Central memory CD4-positive, alpha-beta T cell (primary cell): ENCODE data around the gene MGME1.
"Not testable (repeated sequence)": the region's sequence is repeated elsewhere in the genome, so short reads cannot be mapped to it uniquely, and the experiment has no call there.

Experiments
- DNase-seq: peaks from one replicate; pipeline ENCODE4 v3.0.0; 2022

Gene MGME1

DNA sequence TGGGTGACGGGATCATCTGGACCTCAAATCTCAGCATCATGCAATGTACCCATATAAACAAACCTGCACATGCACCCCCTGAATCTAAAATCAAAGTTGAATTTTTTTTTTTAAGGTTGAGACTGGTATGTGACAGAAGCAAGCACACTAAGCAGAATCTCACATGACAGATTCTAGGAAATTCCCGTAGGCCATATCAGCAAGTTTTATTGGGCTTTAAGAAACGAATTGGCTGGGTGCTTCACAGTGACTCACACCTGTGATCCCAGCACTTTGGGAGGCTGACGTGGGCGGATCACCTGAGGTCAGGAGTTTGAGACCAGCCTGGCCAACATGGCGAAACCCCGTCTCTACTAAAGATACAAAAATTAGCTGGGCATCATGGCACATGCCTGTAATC lies 58.2 kb downstream of the MGME1 start:
- not testable (repeated sequence) for DNase-seq

DNA sequence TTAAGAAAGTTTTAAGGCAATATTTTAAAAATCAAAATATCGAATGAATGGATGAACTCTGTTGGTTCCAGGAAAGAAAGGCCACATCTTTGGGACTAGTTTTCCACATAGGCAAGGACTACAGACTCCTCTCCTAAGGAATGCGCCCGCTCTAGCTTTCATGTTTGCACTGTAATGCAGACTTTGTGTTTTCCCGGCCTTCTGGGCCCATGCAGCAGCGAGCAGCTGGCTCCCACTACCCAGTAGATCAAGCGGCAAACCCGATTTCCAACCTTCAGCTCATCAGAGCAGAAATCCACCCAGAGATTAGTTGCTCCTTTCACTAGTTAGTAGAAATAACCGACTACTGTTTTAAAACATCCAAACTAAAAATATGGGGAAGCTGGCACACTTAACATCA lies 61.2 kb downstream of the MGME1 start:
- DNase-seq = no peak

DNA sequence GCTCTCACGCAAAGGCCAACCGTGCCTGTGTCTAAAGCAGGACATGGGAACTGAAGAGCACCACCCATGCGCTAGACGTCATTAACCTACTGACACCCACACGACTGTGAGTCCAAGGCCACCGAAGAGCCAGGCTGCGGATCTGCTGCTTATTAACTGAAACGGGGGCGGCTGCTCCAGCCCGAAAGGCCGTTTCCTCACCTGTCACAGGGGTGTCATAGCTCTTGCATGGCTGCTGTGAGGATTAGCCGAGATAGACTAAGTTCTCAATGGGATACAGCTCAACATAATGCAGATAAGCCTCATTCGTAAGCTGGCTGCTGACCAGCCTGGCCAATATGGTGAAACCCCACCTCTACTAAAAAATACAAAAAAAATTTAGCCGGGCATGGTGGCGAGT lies 62.2 kb downstream of the MGME1 start:
- DNase-seq = no peak

DNA sequence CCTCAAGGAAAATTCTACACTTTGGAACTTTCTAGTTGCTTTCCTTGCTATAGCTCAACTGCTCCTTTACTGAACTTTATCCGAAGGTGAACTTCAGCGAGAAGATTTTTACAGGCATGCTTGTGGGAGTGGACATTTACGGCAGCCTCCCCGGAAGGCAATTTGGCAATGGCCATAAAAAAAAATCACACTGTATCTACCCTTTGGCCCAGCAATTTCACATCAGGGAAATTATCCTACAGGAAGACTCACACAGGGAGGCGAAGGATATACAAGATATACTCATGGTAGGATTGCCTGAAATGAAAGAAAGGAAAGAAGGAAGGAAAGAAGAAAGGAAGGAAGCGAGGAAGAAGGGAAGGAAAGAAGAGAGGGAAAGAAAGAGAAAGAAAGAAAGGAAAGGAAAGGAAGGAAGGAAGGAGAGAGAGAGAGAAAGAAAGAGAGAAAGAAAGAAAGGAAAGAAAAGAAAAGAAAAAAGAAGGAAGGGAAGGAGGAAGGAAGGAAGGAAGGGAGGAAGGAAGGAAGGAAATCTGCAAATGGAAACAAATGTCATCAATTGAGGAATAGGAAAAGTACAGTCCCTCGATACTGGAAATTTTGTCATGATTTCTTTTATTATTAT lies 63.2 kb downstream of the MGME1 start:
- no peak for DNase-seq

DNA sequence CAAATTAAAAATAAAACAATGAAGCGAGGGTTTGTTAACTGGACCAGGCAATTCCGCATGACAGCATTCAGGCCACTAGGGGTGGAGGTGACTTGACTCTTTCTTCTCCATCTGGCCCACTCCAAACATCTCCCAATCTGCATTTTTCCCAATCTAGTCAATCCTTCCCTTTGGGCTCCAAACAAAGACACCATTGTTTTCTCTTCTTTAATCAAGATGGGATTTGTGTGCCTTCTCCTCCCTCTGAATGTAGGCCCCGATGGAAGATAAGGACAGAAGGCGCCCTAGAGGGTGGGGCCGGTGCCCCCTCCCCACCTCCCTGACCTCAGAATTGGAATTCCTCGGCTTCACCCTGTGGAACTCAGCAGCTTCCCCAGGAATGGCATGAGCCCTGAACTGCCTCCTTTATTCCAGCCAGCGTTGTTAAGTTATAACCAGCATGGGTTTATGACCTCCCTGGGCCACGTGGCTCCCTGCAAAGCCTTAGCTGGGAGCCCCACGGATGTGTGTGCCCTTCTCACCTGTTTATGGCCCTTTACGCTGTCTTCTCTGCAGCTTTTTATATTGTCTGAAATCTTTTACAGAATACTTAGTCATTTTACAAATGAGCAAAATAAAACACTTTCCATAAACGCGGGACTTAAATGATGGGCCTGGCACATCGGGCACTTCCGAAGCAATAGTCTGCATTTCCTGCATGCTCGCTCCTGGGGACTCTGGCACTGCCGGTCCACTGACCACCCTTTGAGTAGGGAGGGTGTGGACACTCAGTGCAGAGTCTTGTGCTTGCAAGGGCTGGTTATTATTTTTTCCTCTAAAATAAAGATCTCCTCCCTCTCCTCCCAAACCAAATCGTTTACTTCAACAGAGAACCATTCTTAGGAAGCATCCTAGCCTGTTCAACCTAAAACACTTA lies 64.4 kb downstream of the MGME1 start:
- DNase-seq = no peak

DNA sequence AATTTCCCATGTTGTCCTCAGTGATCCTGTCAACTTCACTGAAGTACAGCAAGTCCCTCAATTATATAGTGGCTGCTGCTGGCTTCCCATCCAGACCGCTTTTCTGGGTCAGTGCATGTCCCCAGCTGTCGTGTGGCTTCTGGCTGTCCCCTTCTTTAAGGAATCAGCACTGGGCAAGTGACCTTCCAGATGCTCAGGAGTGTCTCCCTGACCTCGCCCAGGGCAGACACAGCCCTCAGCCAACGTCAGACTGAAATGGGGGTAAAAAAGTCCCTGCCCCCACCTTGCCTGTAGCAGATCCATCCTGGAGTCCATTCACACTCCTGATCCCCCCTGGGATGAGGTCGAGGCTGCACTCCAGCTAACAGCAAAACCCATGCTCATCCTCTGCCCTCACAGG lies 65.2 kb downstream of the MGME1 start:
- DNase-seq = no peak

DNA sequence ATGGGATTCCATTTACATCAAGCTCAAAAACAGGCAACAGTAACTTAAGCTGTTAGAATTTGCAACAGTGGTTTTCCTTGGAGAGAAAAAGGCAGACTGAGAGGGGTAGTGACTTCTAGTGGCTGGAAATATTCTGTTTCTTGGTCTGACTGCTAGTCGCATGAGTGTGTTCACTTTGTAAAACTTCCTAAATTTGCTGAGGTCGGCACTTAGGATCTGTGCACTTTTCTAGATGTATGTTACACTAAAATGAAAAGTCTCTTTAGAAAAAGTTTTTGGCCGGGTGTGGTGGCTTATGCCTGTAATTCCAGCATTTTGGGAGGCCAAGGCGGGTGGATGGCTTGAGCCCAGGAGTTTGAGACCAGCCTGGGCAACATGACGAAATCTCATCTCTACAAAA lies 70.2 kb downstream of the MGME1 start:
- no peak for DNase-seq
